Measurements from ENCODE around the gene CEP85. TPM values are rescaled to one million over a fixed set of nuclear protein-coding genes. Genes with fewer than 3 reads are reported as not detected.

Gene CEP85
- polyA plus RNA-seq, 3 donors = 8.2 to 32.5 (median 10.9) TPM

- Histone ChIP-seq H4K20me1 (ENCODE audit: insufficient read depth, low read length) (no peaks in the 10 kb centered on the region), H3K4me3 (replicated peaks in 1 of 3; ENCODE audit: low read depth in 2 of 3, low read length in 3 of 3) (peak overlapping the region in 1 of 3 experiments; percentile 50), H2AFZ (ENCODE audit: insufficient read depth, low read depth, low read length, poor library complexity, severe bottlenecking) (no peak overlapping the region), H3K4me2 (replicated peaks; ENCODE audit: extremely low read depth, low read length, poor library complexity, severe bottlenecking) (peak overlapping the region; percentile 46), H3K36me3 (replicated peaks in 1 of 2; ENCODE audit: control insufficient read depth in 1 of 2, insufficient read depth in 2 of 2, low read length in 2 of 2) (peaks cover 37 to 69% of the 10 kb centered on the region in 2 donors), H3K4me1 (ENCODE audit: control insufficient read depth in 1 of 2, insufficient read depth in 2 of 2, low read length in 2 of 2) (peaks cover 29 to 31% of the 10 kb centered on the region in 2 donors), H3K9me3 (replicated peaks in 1 of 2; ENCODE audit: control insufficient read depth in 1 of 2, insufficient read depth in 1 of 2, low read length in 2 of 2) (no peaks in the 10 kb centered on the region), H3K27me3 (ENCODE audit: control insufficient read depth in 2 of 2, insufficient read depth in 2 of 2, low read length in 2 of 2) (no peaks in the 10 kb centered on the region), H3K79me2 (ENCODE audit: insufficient read depth, low read length) (peaks cover 33% of the 10 kb centered on the region), H3K9ac (ENCODE audit: insufficient read depth, low read length, poor library complexity, severe bottlenecking) (no peak overlapping the region), H3K27ac (ENCODE audit: low read depth in 1 of 2, low read length in 2 of 2) (peak overlapping the region; percentile 14 to 90)
- WGBS (ENCODE audit: insufficient coverage) = 14% methylated on average over 1 of the region's 2 CpGs
- no peaks in the 10 kb centered on the region for H3K27me3 Mint-ChIP-seq (ENCODE audit: low read depth in 3 of 3)
- H3K36me3 Mint-ChIP-seq = peaks cover 58 to 78% of the 10 kb centered on the region in 2 donors
- peak overlapping the region; percentile 78 to 92 (median 89) for H3K27ac Mint-ChIP-seq
- no peak overlapping the region for H3K4me3 Mint-ChIP-seq
- TF ChIP-seq CTCF (IDR thresholded peaks at IDR 0.05) = no peak
- H3K4me1 Mint-ChIP-seq = peaks cover 28% of the 10 kb centered on the region
- no peaks in the 10 kb centered on the region for H3K9me3 Mint-ChIP-seq
- intact Hi-C loops (cut with micrococcal nuclease) = no loop called here
- DNase-seq = peak in 1 of 3 donors; percentile 14
Measured at GRCh38 chr1:26259005-26259404, 25.0 kb downstream of the CEP85 start.

GRCh38 chr1:26259578-26259977 is 25.6 kb downstream of the CEP85 start:
- Histone ChIP-seq H3K9me3 (replicated peaks in 1 of 2; ENCODE audit: control insufficient read depth in 1 of 2, insufficient read depth in 1 of 2, low read length in 2 of 2) (no peaks in the 10 kb centered on the region), H3K4me3 (replicated peaks in 1 of 3; ENCODE audit: low read depth in 2 of 3, low read length in 3 of 3) (peak overlapping the region in 1 of 3 experiments; percentile 50), H3K79me2 (ENCODE audit: insufficient read depth, low read length) (peaks cover 28% of the 10 kb centered on the region), H3K4me2 (replicated peaks; ENCODE audit: extremely low read depth, low read length, poor library complexity, severe bottlenecking) (peak overlapping the region; percentile 46), H4K20me1 (ENCODE audit: insufficient read depth, low read length) (no peaks in the 10 kb centered on the region), H3K27ac (ENCODE audit: low read depth in 1 of 2, low read length in 2 of 2) (peak overlapping the region; percentile 56 to 90), H3K27me3 (ENCODE audit: control insufficient read depth in 2 of 2, insufficient read depth in 2 of 2, low read length in 2 of 2) (no peaks in the 10 kb centered on the region), H3K36me3 (replicated peaks in 1 of 2; ENCODE audit: control insufficient read depth in 1 of 2, insufficient read depth in 2 of 2, low read length in 2 of 2) (peaks cover 33 to 70% of the 10 kb centered on the region in 2 donors), H3K4me1 (ENCODE audit: control insufficient read depth in 1 of 2, insufficient read depth in 2 of 2, low read length in 2 of 2) (peaks cover 29 to 31% of the 10 kb centered on the region in 2 donors), H3K9ac (ENCODE audit: insufficient read depth, low read length, poor library complexity, severe bottlenecking) (no peak overlapping the region), H2AFZ (ENCODE audit: insufficient read depth, low read depth, low read length, poor library complexity, severe bottlenecking) (peak overlapping the region; percentile 62)
- no peak for TF ChIP-seq CTCF (IDR thresholded peaks at IDR 0.05)
- Mint-ChIP-seq H3K9me3 (no peaks in the 10 kb centered on the region), H3K4me3 (peak overlapping the region; percentile 21 to 77), H3K4me1 (peaks cover 28% of the 10 kb centered on the region), H3K36me3 (peaks cover 60 to 78% of the 10 kb centered on the region in 2 donors), H3K27ac (peak overlapping the region; percentile 78 to 92 (median 89)), H3K27me3 (ENCODE audit: low read depth in 3 of 3) (peaks cover 0 to under 1% (median 0%) of the 10 kb centered on the region in 3 donors)
- DNase-seq = peak; percentile 75 to 85 (median 77)
- 18% methylated on average over 5 of the region's 5 CpGs for WGBS (ENCODE audit: insufficient coverage)
- intact Hi-C loops (cut with micrococcal nuclease) = no loop called here

All from CD14-positive monocyte (primary cell).